Lung (tissue), 12 donors: ENCODE results near the gene ACAD8. TPM values are rescaled to one million over a fixed set of nuclear protein-coding genes. Genes with fewer than 3 reads are reported as not detected.
A peak's percentile ranks its signal among the peaks of the same experiment; 100 is the strongest.
"Not testable (repeated sequence)": the region's sequence is repeated elsewhere in the genome, so short reads cannot be mapped to it uniquely, and the experiment has no call there.

ENCODE experiments used
- ATAC-seq: fragments of 200-7000 bp; cut with Tn5 transposase; one replicate; pipeline ENCODE4 v1.9.1; 2020; ENCODE audit warnings: moderate number of reproducible peaks; ENCODE audit not compliant: insufficient read depth, low FRiP score
- DNase-seq, 3 donors: peaks; one replicate each; pipeline ENCODE4 v3.0.0-alpha.2; 2013 to 2017
- H3K27ac ChIP-seq, 2 donors: one replicate each; pipeline ENCODE4 v1.5.1; 2013; ENCODE audit warnings: mild to moderate bottlenecking in 2 of 2, moderate library complexity in 2 of 2, control low read depth in 1 of 2, inconsistent platforms in 1 of 2, low read depth in 1 of 2, low read length in 1 of 2
- H3K27me3 ChIP-seq, 3 donors: one replicate each; pipeline ENCODE4 v1.5.1; 2013; ENCODE audit warnings: low read length in 2 of 3; ENCODE audit not compliant: control insufficient read depth in 3 of 3, insufficient read depth in 3 of 3
- H3K36me3 ChIP-seq, 4 donors: one replicate each; pipeline ENCODE4 v1.5.1; 2013; ENCODE audit warnings: low read length in 4 of 4, mild to moderate bottlenecking in 1 of 4, moderate library complexity in 1 of 4; ENCODE audit not compliant: control insufficient read depth in 4 of 4, insufficient read depth in 4 of 4
- H3K4me1 ChIP-seq, 5 donors: one replicate each; pipeline ENCODE4 v1.5.1; 2013; ENCODE audit warnings: low read length in 5 of 5, mild to moderate bottlenecking in 2 of 5, moderate library complexity in 1 of 5; ENCODE audit not compliant: control insufficient read depth in 5 of 5, insufficient read depth in 5 of 5
- H3K4me3 ChIP-seq: one replicate; pipeline ENCODE4 v1.5.1; 2013; ENCODE audit warnings: mild to moderate bottlenecking, control low read depth, moderate library complexity
- H3K9ac ChIP-seq, 2 donors: one replicate each; pipeline ENCODE4 v1.5.1; 2013; ENCODE audit warnings: low read length in 2 of 2, control low read depth in 1 of 2; ENCODE audit not compliant: insufficient read depth in 1 of 2
- H3K9me3 ChIP-seq, 4 donors: one replicate each; pipeline ENCODE4 v1.5.1; 2013; ENCODE audit warnings: low read length in 3 of 4, mild to moderate bottlenecking in 1 of 4, moderate library complexity in 1 of 4; ENCODE audit not compliant: control insufficient read depth in 4 of 4, insufficient read depth in 3 of 4
- CTCF ChIP-seq: IDR thresholded peaks from 2 replicates; pipeline ENCODE4 v1.5.1; 2012; ENCODE audit warnings: mild to moderate bottlenecking; ENCODE audit errors: control extremely low read depth, extremely low read depth
- WGBS, 2 donors: extraction: QIAGEN DNeasy Blood & Tissue Kit; methylation state at CpG; one replicate each; pipeline ENCODE4 v1.1.7; 2013; 5-methylcytosine and 5-hydroxymethylcytosine counted together
- polyA plus RNA-seq, 2 donors: library from polyadenylated mRNA; stranded (reverse); fragments of 200-250 nt; gene quantifications; one replicate each; pipeline ENCODE4 v1.2.1, GENCODE V29; 2013
- total RNA-seq, 2 donors: library from RNA; depleted of rRNA in 1 of 2; stranded (reverse); fragments of >200 nt in 1 of 2; gene quantifications; one replicate each; pipeline ENCODE4 v1.2.1, GENCODE V29; 2014 to 2021
- donor health status: control.
- donor health status: control.
- donor health status: Bipolar disorder and iron deficiency.
- donor health status: healthy.
- donor health status: DM: yes; HTN: yes; CAD: no.

ACAD8 gene
- total and polyA plus RNA-seq, 4 donors = 24.7 to 36.3 (median 30.0) TPM

GRCh38 chr11:134252346-134253187 lies 801 bp upstream of the ACAD8 start:
- Histone ChIP-seq H3K9me3 (no peaks in the 10 kb centered on the region), H3K27me3 (no peaks in the 10 kb centered on the region), H3K4me3 (peak overlapping the region; percentile 88), H3K27ac (peak overlapping the region; percentile 49 to 67), H3K4me1 (peaks cover 0 to 16% (median 4%) of the 10 kb centered on the region in 5 donors), H3K36me3 (peaks cover 15 to 26% (median 22%) of the 10 kb centered on the region in 4 donors), H3K9ac (peak overlapping the region; percentile 44 to 84)
- WGBS, 2 donors = 6% methylated on average over 27 of the region's 27 CpGs
- DNase-seq = no peak
- ATAC-seq = peak; percentile 4
- no peak for TF ChIP-seq CTCF

- no peak overlapping the region for H3K9ac ChIP-seq
- 66 to 80% methylated on average over 3 of the region's 3 CpGs for WGBS, 2 donors
- DNase-seq (no peak), ATAC-seq (no peak)
- no peak overlapping the region for H3K4me3 ChIP-seq
- H3K27ac ChIP-seq = no peak overlapping the region
- H3K27me3 ChIP-seq = no peaks in the 10 kb centered on the region
- no peak for TF ChIP-seq CTCF
- H3K9me3 ChIP-seq = no peaks in the 10 kb centered on the region
- H3K36me3 ChIP-seq = peaks cover 7 to 27% (median 21%) of the 10 kb centered on the region in 4 donors
- H3K4me1 ChIP-seq = peaks cover 0 to 16% (median 4%) of the 10 kb centered on the region in 5 donors
Observed at GRCh38 chr11:134254433-134255183, 1.2 kb downstream of the ACAD8 start.

- not testable (repeated sequence) for H3K27ac ChIP-seq, DNase-seq, ATAC-seq, H3K9ac ChIP-seq, H3K9me3 ChIP-seq, H3K4me3 ChIP-seq, H3K27me3 ChIP-seq
- H3K4me1 ChIP-seq = peaks cover 0 to 16% (median 4%) of the 10 kb centered on the region in 5 donors
- H3K36me3 ChIP-seq = peaks cover 5 to 24% (median 17%) of the 10 kb centered on the region in 4 donors
- 97 to 98% methylated on average over 5 of the region's 5 CpGs for WGBS, 2 donors
Observed at GRCh38 chr11:134255184-134255561, 1.8 kb downstream of the ACAD8 start.

- no peaks in the 10 kb centered on the region for H3K27me3 ChIP-seq
- no peak for TF ChIP-seq CTCF
- peaks cover 6 to 30% (median 15%) of the 10 kb centered on the region in 4 donors for H3K36me3 ChIP-seq
- H3K9me3 ChIP-seq = no peaks in the 10 kb centered on the region
- no peak for DNase-seq
- H3K4me3 ChIP-seq = no peak overlapping the region
- no peak overlapping the region for H3K27ac ChIP-seq
- 95 to 96% methylated on average over 11 of the region's 11 CpGs for WGBS, 2 donors
- no peak overlapping the region for H3K9ac ChIP-seq
- ATAC-seq = no peak
- peaks cover 0 to 11% (median 2%) of the 10 kb centered on the region in 5 donors for H3K4me1 ChIP-seq
Observed at GRCh38 chr11:134257101-134257500, 3.7 kb downstream of the ACAD8 start.
